Ramos (cell line): ENCODE results near the gene SLC6A6.

ENCODE experiments used
- in situ Hi-C: fragments of 300-500 bp; cut with MboI; formaldehyde crosslinking; loops from one replicate; pipeline ENCODE4 v1.14.3; 2022; ENCODE audit warnings: low sequenced_read_pairs; ENCODE audit not compliant: unreplicated experiment

SLC6A6 gene

DNA sequence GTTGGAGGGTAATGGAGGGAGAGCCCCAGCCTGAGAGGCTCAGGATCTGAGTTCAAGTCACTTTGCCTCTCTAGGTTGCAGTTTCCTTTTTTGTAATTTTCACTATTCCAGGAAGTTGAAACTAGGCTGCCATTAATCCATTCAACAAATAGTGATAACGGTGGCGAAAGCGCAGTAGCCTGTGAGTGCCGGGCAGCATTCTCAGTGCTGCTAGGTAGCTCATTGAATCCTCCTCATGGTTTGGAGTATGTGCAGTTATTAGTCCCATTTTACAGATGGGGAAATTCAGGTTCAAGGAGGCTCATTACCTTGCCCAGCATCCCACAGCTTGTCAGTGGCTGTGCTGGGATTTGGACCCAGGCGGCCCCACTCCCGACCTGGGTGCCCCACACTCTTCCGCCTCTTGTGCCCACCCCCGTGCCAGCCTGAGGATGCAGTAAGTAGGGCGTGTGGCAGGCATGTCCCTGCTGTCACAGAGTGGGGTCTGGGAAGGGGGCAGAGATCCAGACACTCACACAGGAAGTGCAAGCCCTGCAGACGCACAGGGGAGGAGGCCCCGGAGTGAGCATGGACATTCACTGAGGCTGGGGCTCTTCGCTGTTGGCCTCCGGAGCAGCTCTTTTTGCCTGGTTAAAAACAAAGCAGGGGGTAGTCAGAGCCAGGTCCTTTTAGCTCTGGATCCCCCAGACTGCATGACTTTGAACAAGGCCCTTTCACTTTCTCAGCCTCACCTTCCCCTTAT lies 58.8 kb downstream of the SLC6A6 start:
- in situ Hi-C loops = loop anchor here (5.0 kb wide), 1 partner anchor 199 kb away; no protein-coding TSS in a partner anchor

- in situ Hi-C loops = loop anchor here (5.0 kb wide), 1 partner anchor 200 kb away; no protein-coding TSS in a partner anchor
Observed at GRCh38 chr3:14461748-14462324, 59.4 kb downstream of the SLC6A6 start.

GRCh38 chr3:14462738-14463137 lies 60.3 kb downstream of the SLC6A6 start:
- in situ Hi-C loops = loop anchor here (5.0 kb wide), 1 partner anchor 200 kb away; no protein-coding TSS in a partner anchor

DNA sequence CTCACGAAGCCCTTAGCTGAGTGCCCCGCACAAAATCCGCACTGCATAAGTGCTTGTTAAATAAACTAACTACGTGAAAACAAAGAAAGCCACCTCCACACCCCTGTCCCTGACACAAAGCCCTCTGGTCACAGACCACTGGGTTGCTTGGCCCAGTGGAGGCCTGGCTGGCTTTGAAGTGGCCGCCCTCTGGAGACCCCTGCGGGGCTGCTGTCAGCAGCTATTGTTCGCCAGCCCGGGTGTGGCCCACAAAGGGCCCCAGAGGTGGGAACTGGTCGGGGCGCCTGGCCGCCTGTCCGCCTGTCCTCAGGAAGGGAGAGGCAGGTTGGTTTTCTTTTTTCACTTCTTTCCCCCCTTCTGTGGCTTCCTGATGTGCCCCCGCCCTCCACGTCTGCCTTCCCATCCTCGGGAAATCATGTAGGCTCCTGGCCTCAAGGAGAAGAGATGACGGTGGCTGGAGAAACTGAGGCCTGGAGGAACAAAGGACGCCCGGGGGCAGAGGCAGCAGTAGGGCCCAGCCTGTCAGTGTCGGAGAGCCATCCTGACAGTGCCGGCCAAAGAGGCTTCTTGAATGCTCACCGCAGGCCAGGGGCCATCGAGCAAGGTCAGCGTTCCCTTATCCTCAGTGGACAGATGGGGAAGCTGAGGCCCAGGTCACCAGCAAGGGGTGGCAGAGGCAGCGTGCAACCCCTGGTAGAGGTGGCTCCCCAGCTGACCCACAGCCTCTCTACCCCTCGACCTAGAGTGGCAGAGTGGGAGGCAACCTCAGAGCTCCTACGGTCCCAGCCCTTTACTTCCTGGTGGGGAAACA lies 61.1 kb downstream of the SLC6A6 start:
- in situ Hi-C loops = loop anchor here (5.0 kb wide), 1 partner anchor 201 kb away; no protein-coding TSS in a partner anchor

DNA sequence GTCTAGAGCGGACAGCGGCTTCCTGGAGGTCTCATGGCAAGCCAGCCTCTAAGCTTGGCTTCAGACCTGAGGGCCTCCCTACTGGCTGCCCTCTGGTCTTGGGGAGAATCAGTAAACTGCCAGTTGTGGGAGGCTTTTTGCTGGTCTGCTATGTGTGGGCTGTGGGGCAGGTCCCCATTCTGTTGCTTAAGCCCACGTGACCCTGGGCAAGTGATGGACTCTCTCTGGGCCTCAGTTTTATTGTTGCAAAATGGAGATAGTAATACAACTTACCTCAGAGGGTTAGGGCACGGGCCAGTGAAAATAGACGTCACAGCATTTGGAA lies 61.7 kb downstream of the SLC6A6 start:
- in situ Hi-C loops = loop anchor here (5.0 kb wide), 1 partner anchor 202 kb away; no protein-coding TSS in a partner anchor

DNA sequence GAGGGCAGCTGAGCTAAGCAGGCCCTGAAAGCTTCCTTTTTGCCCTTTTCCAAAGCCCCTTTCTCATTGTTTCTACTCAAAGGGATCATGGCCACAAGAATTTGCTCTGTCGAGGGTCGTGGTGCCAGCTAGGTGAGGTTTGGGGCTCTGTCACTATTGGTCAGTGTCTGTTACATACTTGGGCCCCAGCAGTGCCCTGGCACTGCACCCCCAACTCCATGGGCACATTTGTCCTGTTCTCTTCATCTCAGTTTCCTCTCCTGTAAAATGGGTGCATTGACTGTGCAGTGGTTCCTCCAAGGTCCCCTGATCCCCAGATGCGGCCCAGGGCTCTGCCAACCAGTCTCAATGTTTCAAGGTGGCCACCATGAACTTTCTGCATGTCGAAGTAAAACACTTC lies 62.1 kb downstream of the SLC6A6 start:
- in situ Hi-C loops = loop anchor here (5.0 kb wide), 1 partner anchor 202 kb away; no protein-coding TSS in a partner anchor

- in situ Hi-C loops = no loop called here
Observed at GRCh38 chr3:14465425-14465824, 63.0 kb downstream of the SLC6A6 start.

DNA sequence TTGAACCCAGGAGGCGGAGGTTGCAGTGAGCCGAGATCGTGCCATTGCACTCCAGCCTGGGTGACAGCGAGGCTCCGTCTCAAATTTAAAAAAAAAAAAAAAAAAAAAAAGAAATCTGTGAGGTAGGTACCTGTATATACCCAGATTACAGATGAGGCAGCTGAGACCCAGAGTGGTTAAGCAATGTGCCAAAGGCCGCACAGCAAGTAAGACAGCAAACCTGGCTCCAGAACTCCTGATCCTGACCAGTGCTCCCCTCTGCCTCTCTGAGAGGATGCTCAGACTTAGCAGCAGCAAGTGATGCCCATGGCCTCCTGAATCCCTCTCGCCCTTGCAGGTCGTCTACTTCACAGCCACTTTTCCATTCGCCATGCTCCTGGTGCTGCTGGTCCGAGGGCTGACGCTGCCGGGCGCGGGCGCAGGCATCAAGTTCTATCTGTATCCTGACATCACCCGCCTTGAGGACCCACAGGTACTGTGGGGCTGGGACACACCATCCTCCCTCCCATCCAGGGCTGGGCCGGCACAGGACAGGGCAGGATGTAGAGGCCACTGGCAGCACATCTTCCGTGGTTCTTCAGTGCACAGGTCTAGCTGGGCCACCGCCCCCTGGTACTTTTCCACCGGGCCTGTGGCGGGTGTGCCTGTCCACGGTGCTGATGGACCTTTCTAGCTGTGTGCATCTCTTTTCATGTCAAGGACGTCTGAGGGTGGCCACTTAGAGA lies 63.9 kb downstream of the SLC6A6 start:
- in situ Hi-C loops = no loop called here

- in situ Hi-C loops = no loop called here
Observed at GRCh38 chr3:14467814-14468620, 65.6 kb downstream of the SLC6A6 start.

DNA sequence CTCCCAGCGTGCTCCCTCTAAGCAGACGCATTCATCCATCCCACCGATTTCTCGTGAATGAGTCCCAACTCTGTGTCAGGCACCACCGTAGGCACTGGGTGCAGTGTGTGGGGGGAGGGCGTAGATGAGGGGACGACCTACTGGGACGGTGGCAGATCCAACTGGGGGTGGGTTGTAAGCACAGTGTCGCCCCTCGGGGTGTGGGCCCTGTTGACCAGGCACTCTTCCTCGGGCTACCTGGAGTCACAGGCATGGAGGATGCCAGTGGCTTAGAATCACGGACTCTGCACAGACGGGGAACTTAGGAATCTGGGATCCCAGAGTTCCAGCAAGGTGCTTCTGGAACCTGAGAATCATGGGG lies 66.2 kb downstream of the SLC6A6 start:
- in situ Hi-C loops = no loop called here

DNA sequence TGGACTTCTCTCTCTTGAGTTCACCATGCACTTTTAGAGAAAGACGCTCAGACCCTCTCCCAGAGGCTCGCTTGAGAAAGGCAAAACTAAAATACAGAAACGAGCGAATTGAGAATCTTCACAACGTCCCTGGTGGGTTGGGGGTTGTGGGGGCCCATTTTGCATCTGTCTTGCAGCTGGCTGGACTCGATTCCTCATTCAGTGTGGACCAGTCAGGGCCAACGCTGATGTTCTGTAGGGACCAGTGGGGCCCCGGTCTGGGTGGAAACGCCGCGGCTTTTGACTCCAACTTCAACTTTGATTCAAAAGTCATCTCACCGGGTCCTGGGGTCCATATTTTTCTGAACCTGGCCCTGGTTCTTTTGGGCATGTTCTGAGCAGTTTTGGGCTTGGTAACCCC lies 68.1 kb downstream of the SLC6A6 start:
- in situ Hi-C loops = no loop called here

GRCh38 chr3:14471016-14471415 lies 68.6 kb downstream of the SLC6A6 start:
- in situ Hi-C loops = no loop called here

DNA sequence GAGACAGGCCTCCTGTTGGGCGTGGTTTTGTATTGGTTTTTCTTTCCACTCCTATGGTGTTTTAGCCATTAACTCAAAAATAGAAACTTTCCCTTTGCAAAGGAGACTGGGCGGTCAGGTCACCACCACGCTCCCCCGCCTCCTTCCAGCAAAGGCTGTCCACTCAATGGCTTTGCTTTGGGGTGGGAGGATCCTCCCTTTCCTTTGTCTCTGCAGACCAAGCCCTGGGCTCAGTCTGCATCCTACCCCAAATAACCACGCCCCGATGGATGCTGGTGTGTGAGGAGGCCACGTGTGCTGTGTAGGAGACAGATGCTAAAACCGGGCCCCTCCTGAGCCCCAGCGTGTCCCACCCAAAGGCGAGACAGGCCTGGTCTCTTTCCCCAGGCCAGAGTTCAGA lies 69.3 kb downstream of the SLC6A6 start:
- in situ Hi-C loops = no loop called here

DNA sequence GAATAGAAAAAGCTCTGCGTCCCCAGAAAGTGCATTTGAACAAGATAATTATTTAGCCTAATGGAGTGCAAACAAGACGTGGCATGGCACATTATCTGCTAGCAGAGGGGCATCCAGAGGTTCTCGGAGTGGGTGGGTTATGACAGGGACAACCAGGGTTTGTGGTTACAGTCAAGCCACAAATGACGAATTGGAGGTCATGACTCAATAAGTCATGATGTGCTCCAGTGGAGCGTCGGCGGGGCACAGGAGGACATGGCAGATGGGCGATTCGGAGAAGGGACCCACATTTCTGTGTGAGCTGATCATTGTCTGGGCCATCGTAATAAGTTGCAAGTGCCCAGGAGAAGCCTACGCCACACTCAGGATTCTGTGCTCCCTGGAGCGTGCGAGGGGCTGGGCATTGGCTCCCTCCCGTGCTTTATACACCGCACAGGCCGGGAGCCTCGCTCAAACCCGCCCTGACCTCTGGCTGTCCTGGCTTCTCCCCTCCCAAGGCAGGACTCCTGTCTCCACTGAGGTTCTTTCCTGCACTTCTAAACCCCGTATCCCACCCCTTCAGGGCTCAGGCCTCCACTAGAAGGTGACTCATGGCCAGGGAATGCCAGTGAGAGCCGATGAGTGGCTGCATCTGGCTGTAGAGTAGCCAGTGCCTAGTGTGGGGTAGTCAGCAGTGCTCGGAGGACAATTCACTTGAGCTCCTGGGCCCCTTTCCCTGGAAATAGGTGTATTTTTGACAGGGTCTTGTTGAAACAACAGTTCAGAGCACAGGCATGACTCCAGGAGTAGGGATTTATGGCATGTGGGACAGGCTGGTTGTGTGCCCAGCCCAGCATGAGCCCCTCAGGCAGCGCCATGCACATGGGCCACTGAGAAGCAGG lies 70.3 kb downstream of the SLC6A6 start:
- in situ Hi-C loops = no loop called here

- in situ Hi-C loops = no loop called here
Observed at GRCh38 chr3:14473411-14473891, 71.0 kb downstream of the SLC6A6 start.

- in situ Hi-C loops = no loop called here
Observed at GRCh38 chr3:14474363-14475081, 72.1 kb downstream of the SLC6A6 start.

DNA sequence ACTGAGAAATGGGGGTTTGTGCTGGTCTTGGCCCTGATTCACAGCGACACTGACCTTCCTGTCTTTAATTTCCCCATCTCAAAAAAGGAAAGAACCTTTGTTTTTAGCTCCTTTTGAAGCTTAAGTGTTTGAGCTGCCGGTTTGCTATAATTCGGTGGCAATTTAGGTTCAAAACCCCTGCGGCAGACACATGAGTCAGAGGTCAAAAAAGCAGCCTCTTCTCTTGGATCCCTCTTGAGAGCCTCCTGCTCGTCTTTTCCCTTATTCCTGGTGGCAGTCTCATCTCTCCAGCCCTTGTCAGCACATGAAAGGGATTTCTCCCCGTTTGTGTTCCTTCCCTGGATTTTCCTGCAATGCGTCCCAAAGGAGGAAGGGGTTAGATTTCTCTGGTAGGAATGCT lies 73.2 kb downstream of the SLC6A6 start:
- in situ Hi-C loops = no loop called here
